Mesothelial cell of epicardium (in vitro differentiated cells): ENCODE measurements around the gene ATRIP. TPM values are rescaled to one million over a fixed set of nuclear protein-coding genes. Genes with fewer than 3 reads are reported as not detected.
"Not testable (repeated sequence)": the region's sequence is repeated elsewhere in the genome, so short reads cannot be mapped to it uniquely, and the experiment has no call there.

ENCODE experiments used
- DNase-seq, 2 experiments: peaks; one replicate each; pipeline ENCODE4 v3.0.0; 2021; ENCODE audit warnings: low spot score in 2 of 2; ENCODE audit not compliant: unreplicated experiment in 2 of 2
- H3K27ac Mint-ChIP-seq: 2 replicates; pipeline ENCODE4 v1.8.0; 2021; ENCODE audit warnings: mixed read lengths
- H3K27me3 Mint-ChIP-seq: 2 replicates; pipeline ENCODE4 v1.8.0; 2021; ENCODE audit warnings: low read depth, mixed read lengths
- H3K36me3 Mint-ChIP-seq: 2 replicates; pipeline ENCODE4 v1.8.0; 2021; ENCODE audit warnings: mixed read lengths
- H3K4me1 Mint-ChIP-seq: 2 replicates; pipeline ENCODE4 v1.8.0; 2021; ENCODE audit warnings: mixed read lengths
- H3K4me3 Mint-ChIP-seq: 2 replicates; pipeline ENCODE4 v1.8.0; 2021; ENCODE audit warnings: mild to moderate bottlenecking, moderate library complexity, mixed read lengths
- H3K9me3 Mint-ChIP-seq: 2 replicates; pipeline ENCODE4 v1.8.0; 2021; ENCODE audit warnings: mixed read lengths
- total RNA-seq: library from RNA; stranded (reverse); gene quantifications from 3 replicates; pipeline ENCODE4 v1.2.1, GENCODE V29; 2021
- TF ChIP-seq, protein P1 (sequence below): fragments of 200-600 bp; sonication (generic); IDR thresholded peaks from one replicate; pipeline ENCODE4 v1.5.0; 2021; ENCODE audit warnings: antibody characterized with exemption; ENCODE audit not compliant: unreplicated experiment

ATRIP gene
- total RNA-seq, 1 donor from 2014 or later, result 12.0 TPM

DNA sequence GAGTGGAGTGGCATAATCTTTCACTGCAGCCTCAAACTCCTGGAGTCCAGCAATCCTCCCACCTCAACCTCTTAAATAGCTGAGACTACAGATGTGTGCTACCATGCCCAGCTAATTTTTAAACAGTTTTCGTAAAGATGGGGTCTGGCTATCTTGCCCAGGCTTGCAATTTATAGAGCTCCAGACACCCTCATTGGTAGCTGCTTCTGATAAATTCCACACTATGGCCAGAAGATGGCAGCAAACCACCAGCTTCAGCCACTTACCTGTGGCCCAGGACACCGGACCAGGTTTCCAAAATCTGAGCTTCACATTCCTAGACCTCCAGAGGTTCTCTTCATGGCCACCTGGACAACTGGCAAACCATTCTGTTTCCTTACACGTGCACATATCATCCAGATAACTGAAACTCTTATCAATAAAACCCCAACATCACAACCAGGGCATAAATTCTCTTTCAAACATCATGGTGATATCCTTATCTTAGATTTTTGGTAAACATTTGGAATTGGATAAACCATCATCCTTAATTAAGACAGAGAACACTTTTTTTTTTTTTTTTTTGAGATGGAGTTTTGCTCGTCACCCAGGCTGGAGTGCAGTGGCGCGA lies 45.6 kb upstream of the ATRIP start:
- H3K4me1 Mint-ChIP-seq, result no peaks in the 10 kb centered on the region
- no peak overlapping the region for H3K4me3 Mint-ChIP-seq
- peak overlapping the region; percentile 37 for H3K27ac Mint-ChIP-seq
- H3K36me3 Mint-ChIP-seq, result peaks cover 8% of the 10 kb centered on the region
- H3K9me3 Mint-ChIP-seq, result no peaks in the 10 kb centered on the region
- H3K27me3 Mint-ChIP-seq, result peaks cover 4% of the 10 kb centered on the region
- DNase-seq, result peak in 1 of 2 experiments; percentile 35
- TF ChIP-seq, protein P1, sequence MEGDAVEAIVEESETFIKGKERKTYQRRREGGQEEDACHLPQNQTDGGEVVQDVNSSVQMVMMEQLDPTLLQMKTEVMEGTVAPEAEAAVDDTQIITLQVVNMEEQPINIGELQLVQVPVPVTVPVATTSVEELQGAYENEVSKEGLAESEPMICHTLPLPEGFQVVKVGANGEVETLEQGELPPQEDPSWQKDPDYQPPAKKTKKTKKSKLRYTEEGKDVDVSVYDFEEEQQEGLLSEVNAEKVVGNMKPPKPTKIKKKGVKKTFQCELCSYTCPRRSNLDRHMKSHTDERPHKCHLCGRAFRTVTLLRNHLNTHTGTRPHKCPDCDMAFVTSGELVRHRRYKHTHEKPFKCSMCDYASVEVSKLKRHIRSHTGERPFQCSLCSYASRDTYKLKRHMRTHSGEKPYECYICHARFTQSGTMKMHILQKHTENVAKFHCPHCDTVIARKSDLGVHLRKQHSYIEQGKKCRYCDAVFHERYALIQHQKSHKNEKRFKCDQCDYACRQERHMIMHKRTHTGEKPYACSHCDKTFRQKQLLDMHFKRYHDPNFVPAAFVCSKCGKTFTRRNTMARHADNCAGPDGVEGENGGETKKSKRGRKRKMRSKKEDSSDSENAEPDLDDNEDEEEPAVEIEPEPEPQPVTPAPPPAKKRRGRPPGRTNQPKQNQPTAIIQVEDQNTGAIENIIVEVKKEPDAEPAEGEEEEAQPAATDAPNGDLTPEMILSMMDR, result peak; percentile 64

DNA sequence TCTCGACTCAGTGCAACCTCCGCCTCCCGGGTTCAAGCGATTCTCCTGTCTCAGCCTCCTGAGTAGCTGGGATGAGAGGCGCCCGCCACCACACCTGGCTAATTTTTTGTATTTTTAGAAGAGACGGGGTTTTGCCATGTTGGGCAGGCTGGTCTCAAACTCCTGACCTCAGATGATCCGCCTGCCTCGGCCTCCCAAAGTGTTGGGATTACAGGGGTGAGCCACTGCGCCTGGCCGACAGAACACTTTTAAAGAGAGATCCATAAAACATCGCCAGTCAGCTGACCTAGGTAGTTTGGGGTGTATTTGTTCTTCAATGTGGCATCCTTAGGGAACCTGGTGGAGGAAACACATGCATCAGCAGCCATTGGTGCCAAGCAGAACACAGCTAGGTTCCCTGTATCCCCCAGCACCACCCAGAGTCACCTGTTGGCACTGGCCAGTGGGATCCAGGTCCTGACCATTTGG lies 45.1 kb upstream of the ATRIP start:
- H3K36me3 Mint-ChIP-seq, H3K27ac Mint-ChIP-seq, H3K9me3 Mint-ChIP-seq, DNase-seq, H3K4me1 Mint-ChIP-seq, H3K27me3 Mint-ChIP-seq, H3K4me3 Mint-ChIP-seq: not testable (repeated sequence)

DNA sequence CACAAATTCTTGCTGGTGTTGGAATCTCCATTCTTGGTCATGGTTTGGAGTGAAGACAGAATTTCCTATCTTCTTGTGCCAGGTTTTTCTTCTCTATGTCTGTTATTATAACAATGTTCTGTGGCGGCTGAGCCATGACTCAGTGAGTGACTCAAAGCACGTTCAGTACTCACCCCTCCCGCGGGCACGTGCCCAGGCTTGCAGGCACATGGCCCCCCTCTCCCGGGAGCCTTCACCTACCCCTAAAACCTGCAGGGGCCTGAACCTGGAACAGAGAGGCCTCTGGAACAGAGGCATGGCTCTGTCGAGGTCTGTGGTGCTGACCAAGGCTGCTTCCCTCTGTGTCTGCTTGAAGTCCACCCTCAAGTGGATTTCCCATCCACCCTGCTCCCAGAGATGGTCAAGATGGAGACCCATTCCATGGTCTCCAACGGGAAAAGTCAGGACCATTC lies 44.2 kb upstream of the ATRIP start:
- H3K27ac Mint-ChIP-seq, result peak overlapping the region; percentile 22
- H3K9me3 Mint-ChIP-seq, result no peaks in the 10 kb centered on the region
- H3K4me1 Mint-ChIP-seq, result no peaks in the 10 kb centered on the region
- peak in 1 of 2 experiments; percentile 38 for DNase-seq
- H3K27me3 Mint-ChIP-seq, result peaks cover 1% of the 10 kb centered on the region
- H3K36me3 Mint-ChIP-seq, result peaks cover 8% of the 10 kb centered on the region
- TF ChIP-seq, protein P1, result no peak
- H3K4me3 Mint-ChIP-seq, result no peak overlapping the region

DNA sequence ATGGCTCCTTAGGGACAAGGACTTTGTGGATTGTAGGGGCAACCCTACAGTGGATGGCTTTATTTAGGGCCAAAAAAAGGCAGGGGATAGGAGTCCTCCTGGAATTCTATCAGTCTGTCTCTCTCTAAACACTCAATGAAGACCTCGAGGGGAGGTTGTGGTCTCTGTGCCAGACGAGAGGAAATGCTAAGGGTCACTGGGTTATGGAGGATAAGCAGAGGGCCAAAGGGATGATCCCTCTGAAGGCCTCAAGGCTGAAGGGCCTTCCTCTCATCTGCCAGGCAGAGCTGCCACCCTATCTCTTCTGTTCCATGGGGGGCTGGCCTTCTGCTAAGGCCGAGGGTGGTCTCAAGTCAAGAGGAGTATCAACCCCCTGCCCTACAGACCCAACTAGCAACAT lies 43.6 kb upstream of the ATRIP start:
- TF ChIP-seq, protein P1, result no peak
- Mint-ChIP-seq H3K36me3 (peaks cover 8% of the 10 kb centered on the region), H3K4me3 (no peak overlapping the region), H3K27me3 (no peaks in the 10 kb centered on the region), H3K4me1 (no peaks in the 10 kb centered on the region), H3K27ac (no peak overlapping the region), H3K9me3 (no peaks in the 10 kb centered on the region)
- DNase-seq, result no peak

DNA sequence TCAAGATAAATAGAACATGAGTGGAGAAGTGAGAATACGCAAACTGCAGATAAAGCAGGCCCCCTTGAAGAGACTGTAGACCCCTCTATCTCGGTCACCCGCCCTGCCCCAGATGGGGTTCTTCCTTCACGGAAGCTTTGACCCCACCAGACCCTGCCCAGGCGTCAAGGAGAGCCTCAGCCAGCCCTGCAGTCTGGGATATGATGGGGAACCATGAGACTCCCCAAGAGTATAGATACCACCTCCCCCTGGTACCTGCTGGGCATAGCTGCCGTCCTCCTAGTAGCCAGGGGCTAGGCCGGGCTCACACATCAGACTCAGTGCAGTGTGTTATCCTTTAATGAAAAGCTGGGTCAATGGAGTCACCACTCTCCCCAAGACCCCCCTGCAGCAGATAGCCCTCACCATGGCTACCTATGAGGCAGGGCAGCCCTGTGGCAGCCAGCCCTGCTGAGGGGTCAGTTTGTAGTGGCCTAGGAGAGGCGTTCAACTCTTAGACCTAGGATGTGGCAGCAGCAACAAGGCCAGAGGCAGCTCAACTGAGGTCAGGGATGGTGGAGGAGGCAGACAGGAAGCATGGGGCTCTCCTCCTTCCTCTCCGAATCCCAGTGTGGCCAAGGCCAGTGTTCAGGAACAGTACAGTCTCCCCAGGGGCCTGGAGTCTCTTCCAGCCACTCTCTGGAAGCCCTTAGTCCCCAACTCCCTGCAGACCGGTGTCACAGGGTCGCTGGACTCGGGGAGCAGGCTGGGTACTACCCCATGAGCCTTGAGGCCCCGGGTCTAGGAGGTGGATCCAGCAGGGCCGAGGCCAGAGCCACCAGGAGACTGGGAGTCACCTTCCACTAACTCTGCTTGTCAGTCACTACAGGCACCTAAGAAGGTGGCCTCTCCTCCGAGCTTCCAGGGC lies 42.8 kb upstream of the ATRIP start:
- Mint-ChIP-seq H3K9me3 (no peaks in the 10 kb centered on the region), H3K4me1 (no peaks in the 10 kb centered on the region), H3K36me3 (peaks cover 13% of the 10 kb centered on the region), H3K4me3 (no peak overlapping the region), H3K27me3 (no peaks in the 10 kb centered on the region), H3K27ac (no peak overlapping the region)
- no peak for DNase-seq
- TF ChIP-seq, protein P1, result no peak
